ENCODE results near the gene HOXD10. TPM values are rescaled to one million over a fixed set of nuclear protein-coding genes. Genes with fewer than 3 reads are reported as not detected.

HOXD10 gene
- total RNA-seq, 4 donors from 2014 or later, result 0.31 to 0.67 (median 0.52) TPM; not detected in 1

- WGBS, 2 donors (ENCODE audit: low coverage in 1 of 2), result 8% methylated on average over 11 to 13 of the region's 25 CpGs
- H3K9me3 ChIP-seq, result no peaks in the 10 kb centered on the region
- no peaks in the 10 kb centered on the region for H3K36me3 ChIP-seq
- peaks cover 0 to 54% (median 31%) of the 10 kb centered on the region in 3 donors for H3K4me1 ChIP-seq
- H3K27ac ChIP-seq, result no peak overlapping the region
- TF ChIP-seq POLR2A (IDR thresholded peaks at IDR 0.05) (no peak), CTCF (IDR thresholded peaks at IDR 0.05) (no peak), POLR2AphosphoS5 (IDR thresholded peaks at IDR 0.05) (no peak), EP300 (IDR thresholded peaks at IDR 0.05) (no peak)
- ATAC-seq, result no peak
- peaks cover 99% of the 10 kb centered on the region for H3K27me3 ChIP-seq
- H3K4me3 ChIP-seq, result no peak overlapping the region
Observed at GRCh38 chr2:176105730-176106580, 10.6 kb upstream of the HOXD10 start.

- WGBS, 2 donors (ENCODE audit: low coverage in 1 of 2), result 4 to 5% methylated on average over 11 to 12 of the region's 85 CpGs
- Histone ChIP-seq H3K27me3 (peaks cover 99% of the 10 kb centered on the region), H3K4me3 (peak within 1 kb of the TSS in 1 of 2 donors; percentile 39), H3K27ac (no peak within 1 kb of the TSS), H3K4me1 (peaks cover 0 to 56% (median 31%) of the 10 kb centered on the region in 3 donors), H3K36me3 (no peaks in the 10 kb centered on the region), H3K9me3 (no peaks in the 10 kb centered on the region)
- TF ChIP-seq EP300 (IDR thresholded peaks at IDR 0.05) (no peak), POLR2A (IDR thresholded peaks at IDR 0.05) (no peak), CTCF (IDR thresholded peaks at IDR 0.05) (no peak), POLR2AphosphoS5 (IDR thresholded peaks at IDR 0.05) (no peak)
- ATAC-seq, result no peak
Observed at GRCh38 chr2:176106581-176107539, 9.7 kb upstream of the HOXD10 start, which contains the start of gene HOXD11. Gene HOXD11 (plus strand): TSS chr2:176107280. CDS start chr2:176107356, 76 bp downstream.

- WGBS, 2 donors (ENCODE audit: low coverage in 1 of 2), result 0% methylated on average over 1 of the region's 59 CpGs; no CpG with 5 or more reads in 1 of the 2 donors
- Histone ChIP-seq H3K4me3 (peak overlapping the region in 1 of 2 donors; percentile 31), H3K36me3 (no peaks in the 10 kb centered on the region), H3K4me1 (peaks cover 0 to 56% (median 31%) of the 10 kb centered on the region in 3 donors), H3K27me3 (peaks cover 99% of the 10 kb centered on the region), H3K27ac (no peak overlapping the region), H3K9me3 (no peaks in the 10 kb centered on the region)
- TF ChIP-seq POLR2A (IDR thresholded peaks at IDR 0.05), result no peak
- no peak for TF ChIP-seq CTCF (IDR thresholded peaks at IDR 0.05)
- TF ChIP-seq EP300 (IDR thresholded peaks at IDR 0.05), result no peak
- no peak for TF ChIP-seq POLR2AphosphoS5 (IDR thresholded peaks at IDR 0.05)
- no peak for ATAC-seq
Observed at GRCh38 chr2:176107731-176108181, 8.8 kb upstream of the HOXD10 start.

- Histone ChIP-seq H3K27me3 (peaks cover 99% of the 10 kb centered on the region), H3K9me3 (no peaks in the 10 kb centered on the region), H3K4me3 (no peak overlapping the region), H3K27ac (no peak overlapping the region), H3K36me3 (no peaks in the 10 kb centered on the region), H3K4me1 (peaks cover 0 to 49% (median 24%) of the 10 kb centered on the region in 3 donors)
- 5 to 24% methylated on average over 2 to 22 of the region's 26 CpGs for WGBS, 2 donors (ENCODE audit: low coverage in 1 of 2)
- ATAC-seq, result no peak
- no peak for TF ChIP-seq POLR2A (IDR thresholded peaks at IDR 0.05)
- no peak for TF ChIP-seq CTCF (IDR thresholded peaks at IDR 0.05)
- no peak for TF ChIP-seq POLR2AphosphoS5 (IDR thresholded peaks at IDR 0.05)
- no peak for TF ChIP-seq EP300 (IDR thresholded peaks at IDR 0.05)
Observed at GRCh38 chr2:176109192-176109901, 7.2 kb upstream of the HOXD10 start.

All from gastroesophageal sphincter (tissue), 4 donors.